ENCODE results near the gene HNRNPLL. TPM values are rescaled to one million over a fixed set of nuclear protein-coding genes. Genes with fewer than 3 reads are reported as not detected.
A peak's percentile ranks its signal among the peaks of the same experiment; 100 is the strongest.

The HNRNPLL gene
- total and polyA plus RNA-seq, 2 of the 13 experiments (the other 11 are each of a cell fraction or from before 2014, with no cell fraction given) = 49.4 to 103 TPM

DNA sequence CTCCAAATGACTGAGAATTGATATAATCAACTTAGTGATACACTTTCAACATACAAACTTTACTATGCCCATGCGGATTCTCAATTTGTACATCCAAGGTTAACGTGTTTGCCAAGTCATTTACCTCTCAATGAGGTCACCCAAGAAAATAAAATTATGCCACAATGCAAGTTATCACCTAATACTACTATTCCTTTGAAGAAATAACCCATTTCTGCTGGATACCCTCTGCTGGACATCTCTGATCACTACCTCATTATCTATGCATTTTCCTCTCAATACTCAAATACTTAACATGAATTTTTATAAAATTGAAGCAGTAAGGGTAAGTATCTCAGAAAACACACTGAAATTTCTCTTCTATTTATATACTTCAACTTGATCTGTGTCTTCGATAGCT is 12.7 kb downstream of the HNRNPLL start:
- in situ Hi-C loops (cut with HindIII; ENCODE audit: extremely low pct_ligation_motif_present, low pct_unique_long_range_greater_than_20kb) (no loop called here), intact Hi-C loops (cut with micrococcal nuclease; ENCODE audit: unreplicated experiment) (no loop called here)
- H3K27ac ChIP-seq (ENCODE audit: extremely low read length, insufficient read depth, low read length) = no peak overlapping the region
- H3K4me3 ChIP-seq (replicated peaks in 1 of 3; ENCODE audit: insufficient read depth in 1 of 3, low read depth in 2 of 3, low read length in 3 of 3) = no peak overlapping the region
- DNase-seq (ENCODE audit: low spot score) (no peak), FAIRE-seq (no peak), ATAC-seq (peak; percentile 37; the same call in 2 of the 3 replicates)
- H3K9ac ChIP-seq (ENCODE audit: insufficient read depth, low read depth, low read length) = no peak overlapping the region
- peaks cover 97% of the 10 kb centered on the region for H3K79me2 ChIP-seq (ENCODE audit: insufficient read depth, low read length)
- peaks cover 55% of the 10 kb centered on the region for H4K20me1 ChIP-seq (ENCODE audit: insufficient read depth, low read length)
- CTCF ChIA-PET (ENCODE audit: low intra/inter-chr PET ratio, low total read pairs) = interaction anchor here (0.7 to 1.2 kb wide), 3 partner anchors 13 to 151 kb away, joined by 3 to 5 read pairs (median 3); no protein-coding TSS in a partner anchor
- H3K27me3 ChIP-seq (ENCODE audit: control insufficient read depth in 1 of 2, insufficient read depth in 2 of 2, low read length in 2 of 2) = no peaks in the 10 kb centered on the region
- peaks cover 89% of the 10 kb centered on the region for H3K4me1 ChIP-seq (ENCODE audit: insufficient read depth, low read length)
- TSS peak; percentile 5 for BruUV-seq (replicated peaks)
- H3K9me3 ChIP-seq (ENCODE audit: low read length) = no peaks in the 10 kb centered on the region
- H3K4me2 ChIP-seq (ENCODE audit: low read depth, low read length) = no peak overlapping the region
- H3K36me3 ChIP-seq (replicated peaks in 1 of 2; ENCODE audit: control insufficient read depth in 1 of 2, insufficient read depth in 2 of 2, low read length in 2 of 2) = peaks cover 6 to 47% of the 10 kb centered on the region in 2 experiments
- POLR2A ChIA-PET = no interaction called here
- no peak for TF ChIP-seq CREB1 (IDR thresholded peaks at IDR 0.05)
- 0 out of 2 replicates have a peak, but pooled peaks have one; percentile 28 for TF ChIP-seq CREB1 (CRISPR knock-in tag; IDR thresholded peaks at IDR 0.05)
- no peak for TF ChIP-seq PAF1 (CRISPR knock-in tag; IDR thresholded peaks at IDR 0.05)
- 88% methylated on average over 3 of the region's 3 CpGs for WGBS (ENCODE audit: low lambda C conversion rate)
- H2AFZ ChIP-seq (ENCODE audit: low read length) = no peak overlapping the region

DNA sequence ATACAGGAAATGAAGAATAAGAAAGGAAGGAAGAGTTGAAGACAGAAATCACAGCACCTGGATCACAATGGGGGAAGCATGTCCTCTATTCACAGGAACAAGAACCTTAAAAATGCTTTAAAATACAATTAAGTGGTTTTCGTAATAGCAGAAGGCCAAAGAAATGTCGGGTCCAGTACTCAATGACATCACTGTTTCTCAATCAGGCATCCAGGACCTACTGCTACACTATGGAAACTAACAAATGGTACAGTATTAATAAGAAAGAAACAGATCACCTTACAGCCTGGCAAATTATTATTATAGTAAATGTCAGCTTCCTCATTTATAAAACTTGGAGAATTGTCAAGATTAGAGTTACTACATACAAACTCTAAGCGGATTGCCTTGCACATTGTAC is 15.8 kb downstream of the HNRNPLL start:
- Histone ChIP-seq H3K4me2 (ENCODE audit: low read depth, low read length) (no peak overlapping the region), H3K9me3 (ENCODE audit: low read length) (no peaks in the 10 kb centered on the region), H3K27ac (ENCODE audit: extremely low read length, insufficient read depth, low read length) (no peak overlapping the region), H3K4me1 (ENCODE audit: insufficient read depth, low read length) (peaks cover 59% of the 10 kb centered on the region), H3K27me3 (ENCODE audit: control insufficient read depth in 1 of 2, insufficient read depth in 2 of 2, low read length in 2 of 2) (no peaks in the 10 kb centered on the region), H4K20me1 (ENCODE audit: insufficient read depth, low read length) (peaks cover 39% of the 10 kb centered on the region), H2AFZ (ENCODE audit: low read length) (no peak overlapping the region), H3K9ac (ENCODE audit: insufficient read depth, low read depth, low read length) (no peak overlapping the region), H3K4me3 (replicated peaks in 1 of 3; ENCODE audit: insufficient read depth in 1 of 3, low read depth in 2 of 3, low read length in 3 of 3) (no peak overlapping the region), H3K79me2 (ENCODE audit: insufficient read depth, low read length) (peaks cover 85% of the 10 kb centered on the region), H3K36me3 (replicated peaks in 1 of 2; ENCODE audit: control insufficient read depth in 1 of 2, insufficient read depth in 2 of 2, low read length in 2 of 2) (peaks cover 4 to 69% of the 10 kb centered on the region in 2 experiments)
- TF ChIP-seq ATF7 (IDR thresholded peaks at IDR 0.05) (peak; percentile 29; the same call in 1 of the 2 replicates), ATF7 (CRISPR knock-in tag; IDR thresholded peaks at IDR 0.05) (no peak), AGO2 (optimal IDR thresholded peaks at IDR 0.05; ENCODE audit: low read depth, low read length) (no peak), PRPF4 (IDR thresholded peaks at IDR 0.05; ENCODE audit: low read depth, low read length, poor library complexity, severe bottlenecking) (no peak), ZNF839 (CRISPR knock-in tag; IDR thresholded peaks at IDR 0.05; ENCODE audit: borderline replicate concordance) (no peak), ATF1 (CRISPR knock-in tag; IDR thresholded peaks at IDR 0.05) (no peak)
- DNase-seq (ENCODE audit: low spot score) (no peak), ATAC-seq (no peak), FAIRE-seq (no peak)
- POLR2A ChIA-PET = no interaction called here
- no TSS peak for BruUV-seq (replicated peaks)
- CTCF ChIA-PET (ENCODE audit: low intra/inter-chr PET ratio, low total read pairs) = no interaction called here
- WGBS (ENCODE audit: low lambda C conversion rate) = 90% methylated on average over 3 of the region's 3 CpGs
- intact Hi-C loops (cut with micrococcal nuclease; ENCODE audit: unreplicated experiment) (no loop called here), in situ Hi-C loops (cut with HindIII; ENCODE audit: extremely low pct_ligation_motif_present, low pct_unique_long_range_greater_than_20kb) (no loop called here)
